NB4 (cell line): ENCODE measurements around the gene PRKAA1.
"Not testable (repeated sequence)": the region's sequence is repeated elsewhere in the genome, so short reads cannot be mapped to it uniquely, and the experiment has no call there.

Experiments
- MYC ChIP-seq: IDR thresholded peaks from 2 replicates; pipeline ENCODE4 v1.6.1; 2011; ENCODE audit warnings: low read depth, low read length
- POLR2A ChIP-seq: IDR thresholded peaks from 2 replicates; pipeline ENCODE4 v1.6.1; 2011; ENCODE audit warnings: mild to moderate bottlenecking; ENCODE audit not compliant: insufficient read length; ENCODE audit errors: extremely low read depth
- TF ChIP-seq, protein P1 (sequence below): IDR thresholded peaks from one replicate; pipeline ENCODE4 v1.5.1; 2012; ENCODE audit warnings: low read depth, low read length
- TF ChIP-seq, protein P2 (sequence below): IDR thresholded peaks from 2 replicates; pipeline ENCODE4 v1.6.1; 2011; ENCODE audit warnings: low read depth, low read length

DNA sequence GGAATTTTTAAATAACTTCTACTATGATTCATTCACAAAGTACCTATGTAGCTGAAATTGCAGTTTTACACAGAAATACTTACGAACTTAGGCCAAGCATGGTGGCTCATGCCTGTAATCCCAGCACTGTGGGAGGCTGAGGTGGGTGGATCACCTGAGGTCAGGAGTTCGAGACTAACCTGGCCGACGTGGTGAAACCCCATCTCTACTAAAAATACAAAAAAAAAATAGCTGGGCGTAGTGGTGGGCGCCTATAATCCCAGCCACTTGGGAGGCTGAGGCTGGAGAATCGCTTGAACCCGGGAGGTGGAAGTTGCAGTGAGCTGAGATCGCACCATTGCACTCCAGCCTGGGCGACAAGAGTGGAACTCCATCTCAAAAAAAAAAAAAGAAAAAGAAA lies 5.5 kb downstream of the PRKAA1 start:
- TF ChIP-seq, protein P1, sequence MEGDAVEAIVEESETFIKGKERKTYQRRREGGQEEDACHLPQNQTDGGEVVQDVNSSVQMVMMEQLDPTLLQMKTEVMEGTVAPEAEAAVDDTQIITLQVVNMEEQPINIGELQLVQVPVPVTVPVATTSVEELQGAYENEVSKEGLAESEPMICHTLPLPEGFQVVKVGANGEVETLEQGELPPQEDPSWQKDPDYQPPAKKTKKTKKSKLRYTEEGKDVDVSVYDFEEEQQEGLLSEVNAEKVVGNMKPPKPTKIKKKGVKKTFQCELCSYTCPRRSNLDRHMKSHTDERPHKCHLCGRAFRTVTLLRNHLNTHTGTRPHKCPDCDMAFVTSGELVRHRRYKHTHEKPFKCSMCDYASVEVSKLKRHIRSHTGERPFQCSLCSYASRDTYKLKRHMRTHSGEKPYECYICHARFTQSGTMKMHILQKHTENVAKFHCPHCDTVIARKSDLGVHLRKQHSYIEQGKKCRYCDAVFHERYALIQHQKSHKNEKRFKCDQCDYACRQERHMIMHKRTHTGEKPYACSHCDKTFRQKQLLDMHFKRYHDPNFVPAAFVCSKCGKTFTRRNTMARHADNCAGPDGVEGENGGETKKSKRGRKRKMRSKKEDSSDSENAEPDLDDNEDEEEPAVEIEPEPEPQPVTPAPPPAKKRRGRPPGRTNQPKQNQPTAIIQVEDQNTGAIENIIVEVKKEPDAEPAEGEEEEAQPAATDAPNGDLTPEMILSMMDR: not testable (repeated sequence)
- TF ChIP-seq, protein P2, sequence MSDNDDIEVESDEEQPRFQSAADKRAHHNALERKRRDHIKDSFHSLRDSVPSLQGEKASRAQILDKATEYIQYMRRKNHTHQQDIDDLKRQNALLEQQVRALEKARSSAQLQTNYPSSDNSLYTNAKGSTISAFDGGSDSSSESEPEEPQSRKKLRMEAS: not testable (repeated sequence)
- TF ChIP-seq POLR2A, MYC: not testable (repeated sequence)
